Liver (tissue), 9 donors: ENCODE data around the gene RRM2. TPM values are rescaled to one million over a fixed set of nuclear protein-coding genes. Genes with fewer than 3 reads are reported as not detected.

Experiments
- DNase-seq: peaks from one replicate; pipeline ENCODE4 v3.0.0-alpha.2; 2017; ENCODE audit warnings: low spot score
- H3K27ac ChIP-seq, 2 donors: one replicate each; pipeline ENCODE4 v1.7.0; 2013; ENCODE audit warnings: inconsistent platforms in 2 of 2, low read length in 2 of 2, control low read depth in 1 of 2, low read depth in 1 of 2, mild to moderate bottlenecking in 1 of 2
- H3K27me3 ChIP-seq, 4 donors: one replicate each; pipeline versions ENCODE4 v1.6.1 to v1.7.0; 2013; ENCODE audit warnings: low read length in 3 of 4, inconsistent platforms in 1 of 4, mild to moderate bottlenecking in 1 of 4, moderate library complexity in 1 of 4; ENCODE audit not compliant: control insufficient read depth in 4 of 4, insufficient read depth in 4 of 4
- H3K36me3 ChIP-seq, 4 donors: one replicate each; pipeline versions ENCODE4 v1.6.1 to v1.7.0; 2013; ENCODE audit warnings: low read length in 3 of 4, mild to moderate bottlenecking in 3 of 4, low read depth in 1 of 4, moderate library complexity in 1 of 4; ENCODE audit not compliant: control insufficient read depth in 4 of 4, insufficient read depth in 3 of 4
- H3K4me1 ChIP-seq, 4 donors: one replicate each; pipeline versions ENCODE4 v1.6.1 to v1.7.0; 2013; ENCODE audit warnings: low read length in 3 of 4, mild to moderate bottlenecking in 3 of 4, moderate library complexity in 1 of 4; ENCODE audit not compliant: control insufficient read depth in 4 of 4, insufficient read depth in 4 of 4
- H3K4me3 ChIP-seq, 3 donors: one replicate each; pipeline versions ENCODE4 v1.6.1 to v1.7.0; 2013; ENCODE audit warnings: low read length in 3 of 3, control low read depth in 1 of 3, low read depth in 1 of 3, mild to moderate bottlenecking in 1 of 3
- H3K9ac ChIP-seq, 2 donors: one replicate each; pipeline ENCODE4 v1.7.0; 2013; ENCODE audit warnings: low read length in 2 of 2, mild to moderate bottlenecking in 2 of 2, moderate library complexity in 2 of 2, control low read depth in 1 of 2, low read depth in 1 of 2
- H3K9me3 ChIP-seq, 4 donors: one replicate each; pipeline versions ENCODE4 v1.6.1 to v1.7.0; 2013; ENCODE audit warnings: low read length in 3 of 4; ENCODE audit not compliant: control insufficient read depth in 4 of 4
- EGR1 ChIP-seq, 2 donors: IDR thresholded peaks; 2 replicates each; pipeline ENCODE4 v1.6.1; 2016 to 2018; ENCODE audit warnings: antibody characterized with exemption in 2 of 2, low read depth in 2 of 2
- FOXA1 ChIP-seq: IDR thresholded peaks from 2 replicates; pipeline ENCODE4 v1.6.1; 2016; ENCODE audit warnings: antibody characterized with exemption
- GABPA ChIP-seq, 2 donors: IDR thresholded peaks in 1 of 2; conservative IDR thresholded peaks in 1 of 2; 2 replicates each; pipeline ENCODE4 v1.6.1; 2016; ENCODE audit warnings: antibody characterized with exemption in 2 of 2, mild to moderate bottlenecking in 1 of 2, moderate library complexity in 1 of 2
- HNF4A ChIP-seq, 2 donors: conservative IDR thresholded peaks; 2 replicates each; pipeline ENCODE4 v1.6.1; 2016; ENCODE audit warnings: antibody characterized with exemption in 2 of 2, mild to moderate bottlenecking in 2 of 2
- HNF4G ChIP-seq: IDR thresholded peaks from 2 replicates; pipeline ENCODE4 v1.6.1; 2016; ENCODE audit warnings: antibody characterized with exemption
- JUND ChIP-seq, 2 donors: IDR thresholded peaks; 2 replicates each; pipeline ENCODE4 v1.6.1; 2016; ENCODE audit warnings: antibody characterized with exemption in 2 of 2
- NR2F2 ChIP-seq: IDR thresholded peaks from 2 replicates; pipeline ENCODE4 v1.6.1; 2016; ENCODE audit warnings: antibody characterized with exemption
- RAD21 ChIP-seq, 2 donors: IDR thresholded peaks; 2 replicates each; pipeline ENCODE4 v1.6.1; 2016; ENCODE audit warnings: antibody characterized with exemption in 2 of 2, mild to moderate bottlenecking in 2 of 2
- RXRA ChIP-seq, 2 donors: IDR thresholded peaks; 2 replicates each; pipeline ENCODE4 v1.6.1; 2017 to 2018; ENCODE audit warnings: antibody characterized with exemption in 2 of 2, mild to moderate bottlenecking in 1 of 2
- SP1 ChIP-seq: IDR thresholded peaks from 2 replicates; pipeline ENCODE4 v1.6.1; 2018; ENCODE audit warnings: antibody characterized with exemption, mild to moderate bottlenecking
- TAF1 ChIP-seq: conservative IDR thresholded peaks from 2 replicates; pipeline ENCODE4 v1.6.1; 2016; ENCODE audit warnings: antibody characterized with exemption, mild to moderate bottlenecking
- YY1 ChIP-seq: IDR thresholded peaks from 2 replicates; pipeline ENCODE4 v1.6.1; 2016; ENCODE audit warnings: antibody characterized with exemption, mild to moderate bottlenecking
- WGBS: extraction: QIAGEN DNeasy Blood & Tissue Kit; methylation state at CpG from one replicate; pipeline ENCODE4 v1.1.7; 2013; 5-methylcytosine and 5-hydroxymethylcytosine counted together
- polyA plus RNA-seq, 2 donors: library from polyadenylated mRNA; stranded (reverse) in 1 of 2; unstranded in 1 of 2; fragments of 200-250 nt in 1 of 2; fragments of >200 nt in 1 of 2; fragmentation: Nextera tagmentation in 1 of 2; extraction: Ambion mirVana in 1 of 2; gene quantifications; one replicate each; pipeline versions ENCODE4 v1.2.1 to v1.2.3, GENCODE V29; 2013 to 2015
- total RNA-seq, 2 donors: library from RNA; depleted of rRNA; stranded (reverse); fragments of >200 nt; gene quantifications; one replicate each; pipeline ENCODE4 v1.2.3, GENCODE V29; 2014
- TF ChIP-seq, protein P1 (sequence below): fragments of 150-350 bp; IDR thresholded peaks from 2 replicates; pipeline ENCODE4 v1.5.1; 2017; ENCODE audit warnings: improper control_type of control experiment, low read depth, low read length; ENCODE audit not compliant: missing input control
- TF ChIP-seq, protein P2 (sequence below): IDR thresholded peaks from 2 replicates; pipeline ENCODE4 v1.6.1; 2016; ENCODE audit warnings: antibody characterized with exemption
- TF ChIP-seq, protein P3 (sequence below): IDR thresholded peaks from 2 replicates; pipeline ENCODE4 v1.6.1; 2016; ENCODE audit warnings: antibody characterized with exemption, mild to moderate bottlenecking
- TF ChIP-seq, protein P4 (sequence below): IDR thresholded peaks from 2 replicates; pipeline ENCODE4 v1.6.1; 2016; ENCODE audit warnings: antibody characterized with exemption
- TF ChIP-seq, protein P5 (sequence below): IDR thresholded peaks from 2 replicates; pipeline ENCODE4 v1.6.1; 2016; ENCODE audit warnings: antibody characterized with exemption
- donor health status: healthy.
- donor health status: healthy.
- donor health status: healthy.
- donor health status: healthy.
- donor health status: healthy.

The RRM2 gene
- total and polyA plus RNA-seq, 4 donors = 3.9 to 124 (median 18.5) TPM

DNA sequence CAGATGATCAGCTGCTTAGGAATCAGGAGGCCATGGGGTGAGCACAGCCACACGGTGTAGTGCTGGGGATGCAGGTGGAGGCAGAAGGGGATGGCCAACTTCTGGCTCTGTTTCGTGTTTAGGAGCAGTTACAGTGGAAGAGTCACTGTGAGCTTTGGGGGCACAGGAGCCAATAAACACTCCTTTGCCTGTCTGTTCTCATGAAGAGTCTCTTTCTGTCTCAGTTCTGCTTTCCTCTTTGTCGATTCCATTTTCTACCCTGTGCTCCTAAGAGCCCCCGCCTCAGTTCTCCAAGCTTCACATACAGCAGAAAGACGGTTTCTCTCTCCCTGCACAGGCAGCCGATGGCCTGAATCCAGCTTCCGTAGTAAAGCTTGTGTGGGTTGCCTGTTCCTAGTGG, 21.0 kb upstream of the RRM2 start (continued):
- TF ChIP-seq, protein P1, sequence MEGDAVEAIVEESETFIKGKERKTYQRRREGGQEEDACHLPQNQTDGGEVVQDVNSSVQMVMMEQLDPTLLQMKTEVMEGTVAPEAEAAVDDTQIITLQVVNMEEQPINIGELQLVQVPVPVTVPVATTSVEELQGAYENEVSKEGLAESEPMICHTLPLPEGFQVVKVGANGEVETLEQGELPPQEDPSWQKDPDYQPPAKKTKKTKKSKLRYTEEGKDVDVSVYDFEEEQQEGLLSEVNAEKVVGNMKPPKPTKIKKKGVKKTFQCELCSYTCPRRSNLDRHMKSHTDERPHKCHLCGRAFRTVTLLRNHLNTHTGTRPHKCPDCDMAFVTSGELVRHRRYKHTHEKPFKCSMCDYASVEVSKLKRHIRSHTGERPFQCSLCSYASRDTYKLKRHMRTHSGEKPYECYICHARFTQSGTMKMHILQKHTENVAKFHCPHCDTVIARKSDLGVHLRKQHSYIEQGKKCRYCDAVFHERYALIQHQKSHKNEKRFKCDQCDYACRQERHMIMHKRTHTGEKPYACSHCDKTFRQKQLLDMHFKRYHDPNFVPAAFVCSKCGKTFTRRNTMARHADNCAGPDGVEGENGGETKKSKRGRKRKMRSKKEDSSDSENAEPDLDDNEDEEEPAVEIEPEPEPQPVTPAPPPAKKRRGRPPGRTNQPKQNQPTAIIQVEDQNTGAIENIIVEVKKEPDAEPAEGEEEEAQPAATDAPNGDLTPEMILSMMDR = no peak

DNA sequence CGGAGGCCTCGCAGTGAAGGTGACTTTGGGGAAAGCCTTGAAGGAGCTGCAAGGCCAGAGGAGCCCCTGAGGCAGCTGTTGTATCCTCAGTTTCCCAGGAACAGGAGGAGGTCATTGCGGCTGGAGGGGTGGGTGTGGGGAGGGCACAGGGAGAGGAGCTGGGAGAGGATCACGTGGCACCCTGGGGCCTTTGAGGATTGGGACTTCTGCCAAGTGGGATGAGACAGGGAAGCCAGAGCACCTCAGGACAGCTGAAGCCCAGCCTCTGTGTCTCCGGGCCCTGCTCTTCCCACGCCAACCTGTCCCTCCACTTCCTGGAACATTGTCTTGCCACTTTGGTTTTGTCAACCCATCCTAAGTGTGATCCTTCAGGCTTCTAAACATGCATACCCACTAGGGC, 19.4 kb upstream of the RRM2 start:
- 96% methylated on average over 6 of the region's 6 CpGs for WGBS
- H3K9ac ChIP-seq = no peak overlapping the region
- TF ChIP-seq HNF4G = no peak
- TF ChIP-seq, protein P2, sequence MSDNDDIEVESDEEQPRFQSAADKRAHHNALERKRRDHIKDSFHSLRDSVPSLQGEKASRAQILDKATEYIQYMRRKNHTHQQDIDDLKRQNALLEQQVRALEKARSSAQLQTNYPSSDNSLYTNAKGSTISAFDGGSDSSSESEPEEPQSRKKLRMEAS = no peak
- TF ChIP-seq, protein P3, sequence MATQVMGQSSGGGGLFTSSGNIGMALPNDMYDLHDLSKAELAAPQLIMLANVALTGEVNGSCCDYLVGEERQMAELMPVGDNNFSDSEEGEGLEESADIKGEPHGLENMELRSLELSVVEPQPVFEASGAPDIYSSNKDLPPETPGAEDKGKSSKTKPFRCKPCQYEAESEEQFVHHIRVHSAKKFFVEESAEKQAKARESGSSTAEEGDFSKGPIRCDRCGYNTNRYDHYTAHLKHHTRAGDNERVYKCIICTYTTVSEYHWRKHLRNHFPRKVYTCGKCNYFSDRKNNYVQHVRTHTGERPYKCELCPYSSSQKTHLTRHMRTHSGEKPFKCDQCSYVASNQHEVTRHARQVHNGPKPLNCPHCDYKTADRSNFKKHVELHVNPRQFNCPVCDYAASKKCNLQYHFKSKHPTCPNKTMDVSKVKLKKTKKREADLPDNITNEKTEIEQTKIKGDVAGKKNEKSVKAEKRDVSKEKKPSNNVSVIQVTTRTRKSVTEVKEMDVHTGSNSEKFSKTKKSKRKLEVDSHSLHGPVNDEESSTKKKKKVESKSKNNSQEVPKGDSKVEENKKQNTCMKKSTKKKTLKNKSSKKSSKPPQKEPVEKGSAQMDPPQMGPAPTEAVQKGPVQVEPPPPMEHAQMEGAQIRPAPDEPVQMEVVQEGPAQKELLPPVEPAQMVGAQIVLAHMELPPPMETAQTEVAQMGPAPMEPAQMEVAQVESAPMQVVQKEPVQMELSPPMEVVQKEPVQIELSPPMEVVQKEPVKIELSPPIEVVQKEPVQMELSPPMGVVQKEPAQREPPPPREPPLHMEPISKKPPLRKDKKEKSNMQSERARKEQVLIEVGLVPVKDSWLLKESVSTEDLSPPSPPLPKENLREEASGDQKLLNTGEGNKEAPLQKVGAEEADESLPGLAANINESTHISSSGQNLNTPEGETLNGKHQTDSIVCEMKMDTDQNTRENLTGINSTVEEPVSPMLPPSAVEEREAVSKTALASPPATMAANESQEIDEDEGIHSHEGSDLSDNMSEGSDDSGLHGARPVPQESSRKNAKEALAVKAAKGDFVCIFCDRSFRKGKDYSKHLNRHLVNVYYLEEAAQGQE = no peak
- no peak for TF ChIP-seq JUND (IDR thresholded peaks at IDR 0.05)
- no peak for TF ChIP-seq FOXA1
- no peak for TF ChIP-seq RAD21 (IDR thresholded peaks at IDR 0.05)
- TF ChIP-seq, protein P4, sequence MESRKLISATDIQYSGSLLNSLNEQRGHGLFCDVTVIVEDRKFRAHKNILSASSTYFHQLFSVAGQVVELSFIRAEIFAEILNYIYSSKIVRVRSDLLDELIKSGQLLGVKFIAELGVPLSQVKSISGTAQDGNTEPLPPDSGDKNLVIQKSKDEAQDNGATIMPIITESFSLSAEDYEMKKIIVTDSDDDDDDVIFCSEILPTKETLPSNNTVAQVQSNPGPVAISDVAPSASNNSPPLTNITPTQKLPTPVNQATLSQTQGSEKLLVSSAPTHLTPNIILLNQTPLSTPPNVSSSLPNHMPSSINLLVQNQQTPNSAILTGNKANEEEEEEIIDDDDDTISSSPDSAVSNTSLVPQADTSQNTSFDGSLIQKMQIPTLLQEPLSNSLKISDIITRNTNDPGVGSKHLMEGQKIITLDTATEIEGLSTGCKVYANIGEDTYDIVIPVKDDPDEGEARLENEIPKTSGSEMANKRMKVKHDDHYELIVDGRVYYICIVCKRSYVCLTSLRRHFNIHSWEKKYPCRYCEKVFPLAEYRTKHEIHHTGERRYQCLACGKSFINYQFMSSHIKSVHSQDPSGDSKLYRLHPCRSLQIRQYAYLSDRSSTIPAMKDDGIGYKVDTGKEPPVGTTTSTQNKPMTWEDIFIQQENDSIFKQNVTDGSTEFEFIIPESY = no peak
- TF ChIP-seq TAF1 = no peak
- TF ChIP-seq YY1 = no peak
- TF ChIP-seq GABPA (IDR thresholded peaks at IDR 0.05 in 1 of 2, conservative IDR thresholded peaks at IDR 0.05 in 1 of 2) = no peak
- no peak for TF ChIP-seq SP1
- TF ChIP-seq HNF4A (conservative IDR thresholded peaks at IDR 0.05) = no peak
- TF ChIP-seq, protein P1 = no peak
- no peak for TF ChIP-seq EGR1 (IDR thresholded peaks at IDR 0.05; ENCODE audit: low read depth in 2 of 2)
- TF ChIP-seq NR2F2 = no peak
- TF ChIP-seq RXRA (IDR thresholded peaks at IDR 0.05) = no peak
- TF ChIP-seq, protein P5, sequence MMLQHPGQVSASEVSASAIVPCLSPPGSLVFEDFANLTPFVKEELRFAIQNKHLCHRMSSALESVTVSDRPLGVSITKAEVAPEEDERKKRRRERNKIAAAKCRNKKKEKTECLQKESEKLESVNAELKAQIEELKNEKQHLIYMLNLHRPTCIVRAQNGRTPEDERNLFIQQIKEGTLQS = no peak
- H3K36me3 ChIP-seq = no peaks in the 10 kb centered on the region
- H3K27ac ChIP-seq = no peak overlapping the region
- no peak for DNase-seq
- H3K4me1 ChIP-seq = no peaks in the 10 kb centered on the region
- H3K4me3 ChIP-seq = no peak overlapping the region
- H3K9me3 ChIP-seq = peaks cover 0 to 4% (median 0%) of the 10 kb centered on the region in 4 donors
- no peaks in the 10 kb centered on the region for H3K27me3 ChIP-seq
